GM12878 (cell line): ENCODE measurements around the gene COL13A1. TPM values are rescaled to one million over a fixed set of nuclear protein-coding genes. Genes with fewer than 3 reads are reported as not detected.

ENCODE experiments used
- ATAC-seq: fragments of 200-7000 bp; cut with Tn5 transposase; 3 replicates; pipeline ENCODE4 v1.9.1; 2020; ENCODE audit warnings: mild to moderate bottlenecking, moderate library complexity
- BruUV-seq: library from RNA; stranded (reverse); fragments of 400-500 nt; replicated peaks from 2 replicates; lab custom pipeline; 2021; lab: Mats Ljungman, UMichigan
- CTCF ChIA-PET: fragments of 300-600 bp; sonication (Branson Sonifier 250); formaldehyde crosslinking; extraction: SDS; loops from one replicate; lab custom pipeline; 2021; ENCODE audit warnings: inconsistent platforms; lab: Yijun Ruan, JAX
- POLR2A ChIA-PET: fragments of 350-600 bp; formaldehyde crosslinking; extraction: SDS; loops from one replicate; lab custom pipeline; 2021; ENCODE audit warnings: inconsistent platforms; lab: Charles Lee
- RAD21 ChIA-PET: fragments of 300-600 bp; sonication (Branson Sonifier 250); formaldehyde crosslinking; loops from one replicate; lab custom pipeline; 2023; ENCODE audit warnings: antibody characterized with exemption; ENCODE audit not compliant: unreplicated experiment; lab: Charles Lee
- SMC1A ChIA-PET: fragments of 300-600 bp; sonication (Branson Sonifier 250); formaldehyde crosslinking; loops from one replicate; lab custom pipeline; 2023; ENCODE audit not compliant: unreplicated experiment, uncharacterized antibody; lab: Charles Lee
- DNase-seq: peaks from one replicate; pipeline ENCODE4 v3.0.0-alpha.2; 2011; ENCODE audit warnings: low read depth, low spot score
- FAIRE-seq: peaks from 3 replicates; lab custom pipeline; 2011; peaks lifted over from hg19 to GRCh38; lab: Jason Lieb, UNC
- H2AFZ ChIP-seq: 2 replicates; pipeline ENCODE4 v1.6.0; 2011; ENCODE audit warnings: low read depth, low read length, control low read depth; ENCODE audit not compliant: control insufficient read depth
- H3K27ac ChIP-seq: 2 replicates; pipeline ENCODE4 v1.5.1; 2011; ENCODE audit warnings: control low read depth; ENCODE audit not compliant: control insufficient read depth, insufficient read depth
- H3K27me3 ChIP-seq, 2 experiments: replicated peaks in 1 of 2; 2 replicates each; pipeline versions ENCODE4 v1.6.0 to v1.6.1; 2011; ENCODE audit warnings: low read length in 1 of 2; ENCODE audit not compliant: control insufficient read depth in 2 of 2, insufficient read depth in 2 of 2
- H3K36me3 ChIP-seq, 2 experiments: 2 replicates each; pipeline ENCODE4 v1.5.1; 2011; ENCODE audit warnings: low read length in 1 of 2; ENCODE audit not compliant: control insufficient read depth in 2 of 2, insufficient read depth in 2 of 2
- H3K4me1 ChIP-seq: 2 replicates; pipeline ENCODE4 v1.6.1; 2011; ENCODE audit warnings: mild to moderate bottlenecking, low read length, moderate library complexity, mixed read lengths; ENCODE audit not compliant: control insufficient read depth, insufficient read depth
- H3K4me2 ChIP-seq: 2 replicates; pipeline ENCODE4 v1.6.0; 2011; ENCODE audit warnings: control low read depth; ENCODE audit not compliant: control insufficient read depth, insufficient read depth
- H3K4me3 ChIP-seq: fragments of 200-600 bp; sonication (generic); 2 replicates; pipeline ENCODE4 v1.5.1; 2016
- H3K79me2 ChIP-seq: 2 replicates; pipeline ENCODE4 v1.6.0; 2011; ENCODE audit warnings: low read length; ENCODE audit not compliant: control insufficient read depth, insufficient read depth
- H3K9ac ChIP-seq: 2 replicates; pipeline ENCODE4 v1.8.0; 2011; ENCODE audit warnings: low read length, control low read depth, mixed read lengths; ENCODE audit not compliant: control insufficient read depth, insufficient read depth
- H3K9me3 ChIP-seq: replicated peaks from 3 replicates; pipeline ENCODE4 v1.5.1; 2011; ENCODE audit warnings: mild to moderate bottlenecking, low read length; ENCODE audit not compliant: control insufficient read depth, insufficient read depth
- H4K20me1 ChIP-seq: 2 replicates; pipeline ENCODE4 v1.6.0; 2011; ENCODE audit not compliant: control insufficient read depth, insufficient read depth
- CHD2 ChIP-seq: IDR thresholded peaks from 2 replicates; pipeline ENCODE4 v1.6.1; 2011; ENCODE audit warnings: low read depth, low read length, improper control_type of control experiment, borderline replicate concordance
- KLF5 ChIP-seq: fragments of 450-650 bp; IDR thresholded peaks from 2 replicates; pipeline ENCODE4 v1.6.1; 2014; ENCODE audit warnings: mild to moderate bottlenecking; ENCODE audit not compliant: partially characterized antibody
- MTA3 ChIP-seq: IDR thresholded peaks from 2 replicates; pipeline ENCODE4 v1.6.1; 2012; ENCODE audit warnings: low read length, inconsistent platforms, borderline replicate concordance
- PBX3 ChIP-seq: IDR thresholded peaks from 2 replicates; pipeline ENCODE4 v1.6.1; 2011; ENCODE audit warnings: mild to moderate bottlenecking, low read depth, low read length, moderate library complexity; ENCODE audit not compliant: insufficient replicate concordance
- PRDM15 ChIP-seq: fragments of 450-650 bp; formaldehyde crosslinking; IDR thresholded peaks from 2 replicates; pipeline ENCODE4 v1.4.0; 2020; ENCODE audit warnings: mild to moderate bottlenecking, moderate library complexity
- RELA ChIP-seq: fragments of 450-650 bp; IDR thresholded peaks from 2 replicates; pipeline ENCODE4 v1.8.0; 2014; ENCODE audit warnings: borderline replicate concordance; ENCODE audit not compliant: partially characterized antibody
- SMAD5 ChIP-seq: IDR thresholded peaks from 2 replicates; pipeline ENCODE4 v1.6.1; 2016; ENCODE audit warnings: antibody characterized with exemption, low read depth
- SP1 ChIP-seq: IDR thresholded peaks from one replicate; pipeline ENCODE4 v1.6.1; 2011; ENCODE audit warnings: low read depth, low read length
- SPI1 ChIP-seq: IDR thresholded peaks from 2 replicates; pipeline ENCODE4 v1.6.1; 2011; ENCODE audit warnings: low read depth, mild to moderate bottlenecking, low read length, moderate library complexity, borderline replicate concordance; ENCODE audit not compliant: insufficient read depth
- SUZ12 ChIP-seq: fragments of 200-600 bp; sonication (generic); IDR thresholded peaks from one replicate; pipeline ENCODE4 v1.6.1; 2018; ENCODE audit warnings: antibody characterized with exemption, mild to moderate bottlenecking; ENCODE audit not compliant: unreplicated experiment
- TCF12 ChIP-seq: IDR thresholded peaks from 2 replicates; pipeline ENCODE4 v1.6.1; 2011; ENCODE audit warnings: low read depth, mild to moderate bottlenecking, low read length
- WGBS: methylation state at CpG from one replicate; pipeline ENCODE4 v1.1.6; 2016; ENCODE audit warnings: low lambda C conversion rate; ENCODE audit not compliant: insufficient replicate concordance, insufficient coverage; ENCODE audit errors: missing lambda C conversion rate; 5-methylcytosine and 5-hydroxymethylcytosine counted together
- in situ Hi-C: fragments of 300-500 bp; cut with MboI; formaldehyde crosslinking; loops from 9 replicates; pipeline ENCODE4 v1.14.3; 2018; ENCODE audit warnings: mixed read lengths
- intact Hi-C: fragments of 100-400 bp; cut with micrococcal nuclease; formaldehyde crosslinking; loops from one replicate; pipeline ENCODE4 v1.14.2; 2022; ENCODE audit not compliant: unreplicated experiment
- polyA plus RNA-seq, 11 experiments: library from polyadenylated mRNA; depleted of rRNA in 4 of 11; unstranded in 6 of 11; stranded (reverse) in 5 of 11; fragments of >200 nt; fragmentation: Nextera tagmentation in 4 of 11; fragmentation: Illumina TruSeq in 1 of 11; extraction: Ambion mirVana in 4 of 11; extraction: Trizol in 1 of 11; gene quantifications; 1 replicate in 1 of 11; 2 replicates in 10 of 11; pipeline versions ENCODE4 v1.2.1 to v1.2.3, GENCODE V29; 2011 to 2016; ENCODE audit warnings: inconsistent platforms in 2 of 11, missing spikeins in 2 of 11, low read depth in 1 of 11
- total RNA-seq, 4 experiments: library from RNA; depleted of rRNA in 3 of 4; stranded (reverse); fragments of >200 nt in 3 of 4; fragmentation: Illumina TruSeq in 1 of 4; extraction: Trizol in 1 of 4; gene quantifications; 2 replicates each; pipeline versions ENCODE4 v1.2.1 to v1.2.3, GENCODE V29; 2013 to 2021
- TF ChIP-seq, protein P1 (sequence below): IDR thresholded peaks from 2 replicates; pipeline ENCODE4 v1.6.1; 2011; ENCODE audit warnings: low read depth, mild to moderate bottlenecking, low read length, moderate library complexity, borderline replicate concordance; ENCODE audit errors: extremely low read depth

Gene COL13A1
- total and polyA plus RNA-seq, 10 of the 15 experiments (the other 5 are each of a cell fraction or from before 2014, with no cell fraction given): 0.03 to 0.15 (median 0.05) TPM; not detected in 7

GRCh38 chr10:69963178-69963834 is 161.6 kb downstream of the COL13A1 start:
- ATAC-seq: no peak
- in situ Hi-C loops: no loop called here
- Histone ChIP-seq H3K9ac (no peak overlapping the region), H3K4me1 (no peaks in the 10 kb centered on the region)
- no peak for DNase-seq
- RAD21 ChIA-PET: interaction anchor here (1.2 kb wide), 1 partner anchor 183 kb away, joined by 4 read pairs; the partner anchor contains the start of gene TYSND1
- TF ChIP-seq SPI1 (no peak), PRDM15 (CRISPR knock-in tag) (no peak), MTA3 (no peak), CHD2 (no peak), RELA (no peak), SUZ12 (no peak), SMAD5 (no peak), TCF12 (no peak), SP1 (no peak), KLF5 (no peak), PBX3 (no peak)
- TF ChIP-seq, protein P1, sequence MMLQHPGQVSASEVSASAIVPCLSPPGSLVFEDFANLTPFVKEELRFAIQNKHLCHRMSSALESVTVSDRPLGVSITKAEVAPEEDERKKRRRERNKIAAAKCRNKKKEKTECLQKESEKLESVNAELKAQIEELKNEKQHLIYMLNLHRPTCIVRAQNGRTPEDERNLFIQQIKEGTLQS: no peak
- TF ChIP-seq, all 136 proteins: peak for 0
- no peak for FAIRE-seq
- Histone ChIP-seq H3K4me3 (no peak overlapping the region), H3K27me3 (peaks cover 2 to 6% of the 10 kb centered on the region in 2 experiments; a peak in 3 of 4 replicates), H2AFZ (no peak overlapping the region), H3K4me2 (no peak overlapping the region), H3K27ac (no peak overlapping the region), H4K20me1 (no peaks in the 10 kb centered on the region), H3K36me3 (no peaks in the 10 kb centered on the region), H3K9me3 (no peaks in the 10 kb centered on the region), H3K79me2 (no peaks in the 10 kb centered on the region)
- ChIA-PET SMC1A (interaction anchor here (0.5 kb wide), 1 partner anchor 1203 kb away, joined by 3 read pairs; no protein-coding TSS in a partner anchor), CTCF (no interaction called here), POLR2A (no interaction called here)
- 3% methylated on average over 7 of the region's 7 CpGs for WGBS
- BruUV-seq: no TSS peak
- intact Hi-C loops: no loop called here
